AG04450 (cell line): Measurements from ENCODE around the gene MAGI2. TPM values are rescaled to one million over a fixed set of nuclear protein-coding genes. Genes with fewer than 3 reads are reported as not detected.
A peak's percentile ranks its signal among the peaks of the same experiment; 100 is the strongest.

ENCODE experiments used
- CTCF ChIA-PET: fragments of 300-600, 350-600 bp; formaldehyde crosslinking; extraction: SDS; loops from one replicate; lab custom pipeline; 2022; ENCODE audit warnings: antibody characterized with exemption, inconsistent platforms; lab: Charles Lee
- POLR2A ChIA-PET: fragments of 350-600 bp; formaldehyde crosslinking; extraction: SDS; loops from one replicate; lab custom pipeline; 2021; ENCODE audit warnings: antibody characterized with exemption, inconsistent platforms; lab: Yijun Ruan, JAX
- DNase-seq: peaks from one replicate; pipeline ENCODE4 v3.0.0-alpha.2; 2011; ENCODE audit warnings: low read depth, low spot score
- H3K27ac ChIP-seq: one replicate; pipeline ENCODE4 v1.5.1; 2012; ENCODE audit warnings: low read depth, low read length, control low read depth
- H3K27me3 ChIP-seq: one replicate; pipeline ENCODE4 v1.6.0; 2012; ENCODE audit warnings: low read length; ENCODE audit not compliant: control insufficient read depth, insufficient read depth
- H3K4me3 ChIP-seq: 2 replicates; pipeline ENCODE4 v1.5.1; 2011; ENCODE audit warnings: mild to moderate bottlenecking, low read depth, low read length, control low read depth
- H3K9me3 ChIP-seq: 2 replicates; pipeline ENCODE4 v1.5.1; 2012; ENCODE audit warnings: low read length; ENCODE audit not compliant: control insufficient read depth, insufficient read depth
- CTCF ChIP-seq: IDR thresholded peaks from 2 replicates; pipeline ENCODE4 v1.5.1; 2011; ENCODE audit warnings: low read depth, low read length, control low read depth, inconsistent platforms
- polyA plus RNA-seq: library from polyadenylated mRNA; depleted of rRNA; stranded (reverse); fragments of >200 nt; gene quantifications from 2 replicates; pipeline ENCODE4 v1.2.3, GENCODE V29; 2011

The MAGI2 gene
- polyA plus RNA-seq, 1 experiment: 2.3 TPM

GRCh38 chr7:79244482-79244881, 209.0 kb downstream of the MAGI2 start:
- H3K27ac ChIP-seq: no peak overlapping the region
- no peak overlapping the region for H3K4me3 ChIP-seq
- CTCF ChIA-PET: interaction anchor here (0.7 kb wide), 1 partner anchor 27 kb away, joined by 3 read pairs; no protein-coding TSS in a partner anchor
- H3K27me3 ChIP-seq: no peaks in the 10 kb centered on the region
- POLR2A ChIA-PET: no interaction called here
- no peak for DNase-seq
- H3K9me3 ChIP-seq: 0 out of 2 replicates have a peak, but pooled peaks cover 3% of the 10 kb centered on the region
- TF ChIP-seq CTCF: no peak

GRCh38 chr7:79241288-79242060, 212.0 kb downstream of the MAGI2 start:
- peak; percentile 29 for DNase-seq
- Histone ChIP-seq H3K27me3 (no peaks in the 10 kb centered on the region), H3K27ac (no peak overlapping the region), H3K4me3 (no peak overlapping the region), H3K9me3 (0 out of 2 replicates have a peak, but pooled peaks cover 3% of the 10 kb centered on the region)
- POLR2A ChIA-PET: no interaction called here
- no peak for TF ChIP-seq CTCF
- CTCF ChIA-PET: no interaction called here

- no peak for TF ChIP-seq CTCF
- H3K27me3 ChIP-seq: no peaks in the 10 kb centered on the region
- no peak for DNase-seq
- no peak overlapping the region for H3K4me3 ChIP-seq
- H3K9me3 ChIP-seq: no peaks in the 10 kb centered on the region; the same call in 1 of the 2 replicates
- POLR2A ChIA-PET: interaction anchor here (0.6 kb wide), 1 partner anchor 31 kb away, joined by 4 read pairs; no protein-coding TSS in a partner anchor
- no peak overlapping the region for H3K27ac ChIP-seq
- CTCF ChIA-PET: no interaction called here
These were observed 213.1 kb downstream of the MAGI2 start for GRCh38 chr7:79240413-79240812.

- H3K4me3 ChIP-seq: no peak overlapping the region
- no peak for TF ChIP-seq CTCF
- H3K27me3 ChIP-seq: no peaks in the 10 kb centered on the region
- DNase-seq: no peak
- POLR2A ChIA-PET: no interaction called here
- no peak overlapping the region for H3K27ac ChIP-seq
- H3K9me3 ChIP-seq: no peaks in the 10 kb centered on the region; the same call in 1 of the 2 replicates
- CTCF ChIA-PET: no interaction called here
These were observed 217.0 kb downstream of the MAGI2 start for GRCh38 chr7:79236352-79237028.

GRCh38 chr7:79227044-79227443, 226.4 kb downstream of the MAGI2 start:
- POLR2A ChIA-PET: no interaction called here
- Histone ChIP-seq H3K27ac (no peak overlapping the region), H3K27me3 (no peaks in the 10 kb centered on the region), H3K9me3 (no peaks in the 10 kb centered on the region), H3K4me3 (no peak overlapping the region)
- TF ChIP-seq CTCF: no peak
- CTCF ChIA-PET: interaction anchor here (1.1 to 1.5 kb wide), 2 partner anchors 11 to 72 kb away, joined by 3 to 4 read pairs; no protein-coding TSS in a partner anchor
- peak; percentile 8 for DNase-seq
